ENCODE measurements around the gene MORN5.

MORN5 gene

GRCh38 chr9:122121391-122121790 is 38.3 kb upstream of the MORN5 start:
- no peak overlapping the region for H3K27ac Mint-ChIP-seq
- H3K4me1 Mint-ChIP-seq = peaks cover 25% of the 10 kb centered on the region
- ATAC-seq = no peak
- no peaks in the 10 kb centered on the region for H3K9me3 Mint-ChIP-seq
- H3K4me3 Mint-ChIP-seq = no peak overlapping the region
- DNase-seq = no peak
- peaks cover 28% of the 10 kb centered on the region for H3K27me3 Mint-ChIP-seq

DNA sequence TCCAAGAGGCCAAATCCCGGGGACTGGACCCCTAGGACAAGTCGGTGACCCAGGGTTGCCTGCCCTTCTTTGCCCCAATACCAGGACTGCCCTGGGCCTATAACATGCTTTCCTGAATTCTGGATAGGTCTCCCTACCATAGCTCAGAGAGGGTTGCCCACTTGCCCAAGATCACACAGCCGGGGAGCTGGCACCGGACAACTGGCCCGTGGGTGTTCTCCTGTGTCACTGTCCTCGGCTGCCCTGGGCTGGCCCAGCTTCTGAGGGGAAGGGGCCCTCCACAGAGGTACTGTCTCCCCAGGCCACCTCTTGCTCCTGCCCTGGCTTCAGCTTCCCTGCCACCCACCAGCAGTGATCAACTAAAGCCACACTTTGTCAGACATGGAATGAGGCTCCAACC is 37.8 kb upstream of the MORN5 start:
- H3K4me3 Mint-ChIP-seq = no peak overlapping the region
- H3K27ac Mint-ChIP-seq = no peak overlapping the region
- DNase-seq (no peak), ATAC-seq (no peak)
- no peaks in the 10 kb centered on the region for H3K9me3 Mint-ChIP-seq
- peaks cover 29% of the 10 kb centered on the region for H3K4me1 Mint-ChIP-seq
- H3K27me3 Mint-ChIP-seq = peaks cover 33% of the 10 kb centered on the region

GRCh38 chr9:122122468-122122867 is 37.2 kb upstream of the MORN5 start:
- no peak for ATAC-seq
- H3K9me3 Mint-ChIP-seq = no peaks in the 10 kb centered on the region
- peaks cover 38% of the 10 kb centered on the region for H3K27me3 Mint-ChIP-seq
- H3K4me3 Mint-ChIP-seq = no peak overlapping the region
- DNase-seq = no peak
- H3K4me1 Mint-ChIP-seq = peaks cover 32% of the 10 kb centered on the region
- H3K27ac Mint-ChIP-seq = no peak overlapping the region

DNA sequence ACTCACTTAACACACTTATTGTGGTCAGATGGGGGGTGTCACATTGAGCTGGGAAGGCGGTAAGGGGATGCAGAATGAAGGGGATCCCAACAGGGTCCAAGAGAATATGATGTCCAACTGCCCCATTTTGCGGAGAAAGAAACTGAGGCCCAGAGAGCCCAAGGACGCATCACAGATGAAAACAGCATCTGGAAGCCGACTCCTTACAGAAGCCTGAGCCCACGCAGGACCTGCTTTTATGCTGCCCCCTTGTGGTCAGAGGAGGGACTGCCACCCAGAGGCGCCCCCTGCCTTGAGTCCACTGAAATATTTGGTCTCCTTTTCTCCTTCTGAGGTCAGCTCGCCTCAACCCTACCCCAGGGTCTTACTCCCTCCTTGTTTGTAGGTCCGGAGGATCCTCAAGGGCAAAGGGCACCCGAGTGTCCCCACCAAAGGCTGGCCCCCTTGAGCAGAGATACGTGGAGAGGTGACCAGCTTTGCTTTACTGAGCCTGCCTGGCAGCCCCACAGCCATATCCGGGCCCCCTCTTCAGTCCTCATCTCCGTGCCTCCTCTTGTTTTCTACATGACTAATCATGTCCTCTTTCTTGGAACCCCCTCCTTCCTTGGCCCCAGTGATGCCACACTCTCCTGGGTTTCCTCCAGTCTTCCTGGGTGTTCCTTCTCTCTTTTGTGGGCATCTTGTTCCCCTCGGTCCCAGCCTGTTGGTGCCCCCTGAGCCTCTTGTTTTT is 36.6 kb upstream of the MORN5 start:
- Mint-ChIP-seq H3K4me1 (peaks cover 36% of the 10 kb centered on the region), H3K27ac (no peak overlapping the region), H3K4me3 (no peak overlapping the region), H3K9me3 (no peaks in the 10 kb centered on the region), H3K27me3 (peaks cover 44% of the 10 kb centered on the region)
- DNase-seq (peak; percentile 69 to 75), ATAC-seq (peak; percentile 45)

DNA sequence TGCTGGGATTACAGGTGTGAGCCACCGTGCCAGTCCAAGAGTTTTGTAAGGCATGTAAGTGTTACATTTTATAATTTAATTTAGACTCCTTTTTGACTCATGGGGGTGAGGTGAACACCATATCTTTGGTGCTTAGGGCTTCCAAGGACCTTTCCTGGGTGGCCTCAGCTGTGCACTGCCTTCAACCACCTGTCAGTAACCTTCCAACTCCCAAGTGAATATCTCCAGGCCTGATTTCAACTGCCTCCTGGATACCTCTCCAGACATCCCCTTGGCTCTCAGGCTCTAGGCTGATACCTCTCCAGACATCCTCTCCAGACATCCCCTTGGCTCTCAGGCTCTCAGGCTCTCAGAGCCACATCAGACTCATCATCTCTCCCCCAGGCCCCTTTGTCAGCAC is 35.7 kb upstream of the MORN5 start:
- Mint-ChIP-seq H3K27me3 (peaks cover 45% of the 10 kb centered on the region), H3K4me1 (peaks cover 36% of the 10 kb centered on the region), H3K27ac (no peak overlapping the region), H3K9me3 (no peaks in the 10 kb centered on the region), H3K4me3 (no peak overlapping the region)
- no peak for ATAC-seq
- no peak for DNase-seq

- DNase-seq = no peak
- Mint-ChIP-seq H3K4me1 (peaks cover 36% of the 10 kb centered on the region), H3K9me3 (no peaks in the 10 kb centered on the region), H3K27ac (no peak overlapping the region), H3K4me3 (no peak overlapping the region), H3K27me3 (peaks cover 45% of the 10 kb centered on the region)
- ATAC-seq = no peak
Measured at GRCh38 chr9:122124528-122124927, 35.2 kb upstream of the MORN5 start.

- peaks cover 45% of the 10 kb centered on the region for H3K27me3 Mint-ChIP-seq
- H3K4me1 Mint-ChIP-seq = peaks cover 36% of the 10 kb centered on the region
- DNase-seq = peak; percentile 76 to 80
- no peak overlapping the region for H3K27ac Mint-ChIP-seq
- ATAC-seq = peak; percentile 78
- no peaks in the 10 kb centered on the region for H3K9me3 Mint-ChIP-seq
- H3K4me3 Mint-ChIP-seq = no peak overlapping the region
Measured at GRCh38 chr9:122125158-122125508, 34.6 kb upstream of the MORN5 start.

- Mint-ChIP-seq H3K9me3 (no peaks in the 10 kb centered on the region), H3K4me3 (peak overlapping the region in 1 of 2 donors; percentile 63), H3K27me3 (peaks cover 49% of the 10 kb centered on the region), H3K4me1 (peaks cover 36% of the 10 kb centered on the region), H3K27ac (peak overlapping the region in 1 of 2 donors; percentile 56)
- ATAC-seq = peak; percentile 12
- DNase-seq = no peak
Measured at GRCh38 chr9:122125509-122126330, 34.0 kb upstream of the MORN5 start.

GRCh38 chr9:122126331-122127261 is 33.1 kb upstream of the MORN5 start:
- DNase-seq = no peak
- peaks cover 57% of the 10 kb centered on the region for H3K27me3 Mint-ChIP-seq
- H3K4me1 Mint-ChIP-seq = peaks cover 36% of the 10 kb centered on the region
- peak overlapping the region in 1 of 2 donors; percentile 52 for H3K27ac Mint-ChIP-seq
- ATAC-seq = peak; percentile 21
- peak overlapping the region; percentile 63 to 64 for H3K4me3 Mint-ChIP-seq
- no peaks in the 10 kb centered on the region for H3K9me3 Mint-ChIP-seq

GRCh38 chr9:122127396-122127798 is 32.3 kb upstream of the MORN5 start:
- no peaks in the 10 kb centered on the region for H3K9me3 Mint-ChIP-seq
- peak; percentile 8 for ATAC-seq
- no peak for DNase-seq
- H3K4me1 Mint-ChIP-seq = peaks cover 36% of the 10 kb centered on the region
- peak overlapping the region in 1 of 2 donors; percentile 24 for H3K4me3 Mint-ChIP-seq
- H3K27ac Mint-ChIP-seq = no peak overlapping the region
- peaks cover 63% of the 10 kb centered on the region for H3K27me3 Mint-ChIP-seq

GRCh38 chr9:122128007-122128968 is 31.4 kb upstream of the MORN5 start:
- H3K27me3 Mint-ChIP-seq = peaks cover 63% of the 10 kb centered on the region

DNA sequence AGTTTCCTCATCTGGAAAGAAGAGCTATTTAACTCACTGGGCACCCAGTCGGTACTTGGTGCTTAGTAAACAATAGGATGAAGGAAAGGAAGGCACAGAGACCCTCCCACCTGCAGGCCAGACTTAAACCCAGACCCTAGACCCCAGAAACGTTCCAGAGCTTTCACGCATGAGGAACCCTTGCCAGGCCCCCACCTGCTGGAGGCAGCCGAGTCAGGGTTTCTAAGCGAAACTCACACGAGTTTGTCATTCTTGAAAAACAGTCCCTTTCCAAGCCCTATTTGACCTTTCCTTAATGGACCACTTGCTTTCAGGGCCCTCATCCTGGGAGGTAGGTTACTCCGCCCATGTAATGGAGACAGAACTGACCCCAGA is 30.8 kb upstream of the MORN5 start:
- DNase-seq (no peak), ATAC-seq (no peak)
- Mint-ChIP-seq H3K9me3 (no peaks in the 10 kb centered on the region), H3K27me3 (peaks cover 60% of the 10 kb centered on the region), H3K4me3 (no peak overlapping the region), H3K27ac (no peak overlapping the region), H3K4me1 (peaks cover 28% of the 10 kb centered on the region)

More at GRCh38 chr9:122128007-122128968, 31.4 kb upstream of the MORN5 start:
- H3K27ac Mint-ChIP-seq = no peak overlapping the region
- ATAC-seq = peak; percentile 15
- H3K4me3 Mint-ChIP-seq = no peak overlapping the region
- no peak for DNase-seq
- peaks cover 28% of the 10 kb centered on the region for H3K4me1 Mint-ChIP-seq
- H3K9me3 Mint-ChIP-seq = no peaks in the 10 kb centered on the region

DNA sequence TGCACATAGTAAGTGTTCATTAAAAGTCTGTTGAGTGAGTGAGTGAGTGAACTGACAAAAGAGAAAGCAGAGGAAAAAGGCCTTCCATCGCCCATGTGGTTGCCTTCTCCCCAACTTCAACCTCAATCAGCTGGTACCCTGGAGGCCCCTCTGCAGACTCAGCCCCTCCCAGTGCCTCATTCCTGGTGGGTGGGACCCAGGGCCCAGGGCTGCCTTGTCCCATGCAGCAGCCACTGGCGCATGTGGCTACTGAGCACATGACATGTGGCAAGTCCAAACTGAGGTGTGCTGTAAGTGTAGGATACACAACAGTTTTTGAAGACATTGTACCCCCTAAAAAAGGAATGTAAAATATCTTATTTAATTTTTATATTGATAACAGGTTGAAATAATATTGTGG is 29.7 kb upstream of the MORN5 start:
- peaks cover 50% of the 10 kb centered on the region for H3K27me3 Mint-ChIP-seq
- no peak overlapping the region for H3K27ac Mint-ChIP-seq
- no peaks in the 10 kb centered on the region for H3K9me3 Mint-ChIP-seq
- H3K4me1 Mint-ChIP-seq = peaks cover 26% of the 10 kb centered on the region
- ATAC-seq (no peak), DNase-seq (no peak)
- no peak overlapping the region for H3K4me3 Mint-ChIP-seq

- H3K27me3 Mint-ChIP-seq = peaks cover 41% of the 10 kb centered on the region
- DNase-seq = no peak
- ATAC-seq = no peak
- no peak overlapping the region for H3K4me3 Mint-ChIP-seq
- no peaks in the 10 kb centered on the region for H3K9me3 Mint-ChIP-seq
- peaks cover 17% of the 10 kb centered on the region for H3K4me1 Mint-ChIP-seq
- no peak overlapping the region for H3K27ac Mint-ChIP-seq
Measured at GRCh38 chr9:122130837-122131236, 28.9 kb upstream of the MORN5 start.

Measured in stimulated activated naive CD8-positive, alpha-beta T cell treated with anti-CD3 and anti-CD28 coated beads, Interleukin-15, amount 100 ng/mL, for 72 hours (primary cell).